Tibial nerve (tissue), 3 donors: ENCODE measurements around the gene ZNF500.

Experiments used
- CTCF ChIP-seq, 5 experiments: fragments of 200-600 bp in 3 of 5; fragments of 450-650 bp in 2 of 5; sonication (generic) in 3 of 5; IDR thresholded peaks; one replicate each; pipeline ENCODE4 v1.5.1; 2016 to 2019; ENCODE audit warnings: antibody characterized with exemption in 5 of 5, mild to moderate bottlenecking in 3 of 5, moderate library complexity in 2 of 5
- POLR2A ChIP-seq, 2 donors: fragments of 450-650 bp; IDR thresholded peaks; one replicate each; pipeline ENCODE4 v1.6.1; 2017; ENCODE audit warnings: antibody characterized with exemption in 2 of 2, mild to moderate bottlenecking in 2 of 2, moderate library complexity in 2 of 2

- TF ChIP-seq CTCF (IDR thresholded peaks at IDR 0.05) (no peak), POLR2A (IDR thresholded peaks at IDR 0.05) (no peak)
Observed at GRCh38 chr16:4762205-4762604, 4.8 kb downstream of the ZNF500 start.
